K562 (cell line): ENCODE data around the gene NFATC2. TPM values are rescaled to one million over a fixed set of nuclear protein-coding genes. Genes with fewer than 3 reads are reported as not detected.

ENCODE experiments used
- ATF4 ChIP-seq: fragments of 450-650 bp; formaldehyde crosslinking; IDR thresholded peaks from 2 replicates; pipeline ENCODE4 v1.4.0; 2022; ENCODE audit warnings: mild to moderate bottlenecking, moderate library complexity
- BCL6 ChIP-seq: fragments of 250-450 bp; sonication (Bioruptor Pico); IDR thresholded peaks from 2 replicates; pipeline ENCODE4 v1.4.0; 2020
- CBFA2T3 ChIP-seq: fragments of 450-650 bp; IDR thresholded peaks from 2 replicates; pipeline ENCODE4 v1.6.1; 2017
- CSDE1 ChIP-seq, 2 experiments: fragments of 450-650 bp; IDR thresholded peaks; 2 replicates each; pipeline ENCODE4 v1.6.1; 2016; ENCODE audit warnings: mild to moderate bottlenecking in 1 of 2
- CTBP1 ChIP-seq: fragments of 450-650 bp; IDR thresholded peaks from 2 replicates; pipeline ENCODE4 v1.6.1; 2016; ENCODE audit warnings: borderline replicate concordance
- DPF2 ChIP-seq: fragments of 450-650 bp; IDR thresholded peaks from 2 replicates; pipeline ENCODE4 v1.6.1; 2016
- FOSL1 ChIP-seq: fragments of 200-800 bp; sonication (Bioruptor generic); conservative IDR thresholded peaks from 2 replicates; pipeline ENCODE4 v1.6.1; 2016; ENCODE audit warnings: missing genetic modification characterization, missing compliant biosample characterization
- GATA2 ChIP-seq: sonication (generic); formaldehyde crosslinking; IDR thresholded peaks from 2 replicates; pipeline ENCODE4 v1.4.0; 2020; ENCODE audit warnings: mild to moderate bottlenecking, missing genetic modification reagents
- IFI16 ChIP-seq: fragments of 250-450 bp; sonication (Bioruptor Pico); IDR thresholded peaks from 2 replicates; pipeline ENCODE4 v2.1.2; 2022; ENCODE audit warnings: mild to moderate bottlenecking, inconsistent platforms
- PHF20 ChIP-seq: fragments of 450-650 bp; IDR thresholded peaks from 2 replicates; pipeline ENCODE4 v1.6.1; 2018; ENCODE audit not compliant: partially characterized antibody
- SUPT5H ChIP-seq: fragments of 450-650 bp; IDR thresholded peaks from 2 replicates; pipeline ENCODE4 v1.6.1; 2016
- TCF15 ChIP-seq: fragments of 250-450 bp; sonication (Bioruptor Pico); IDR thresholded peaks from 2 replicates; pipeline ENCODE4 v1.8.0; 2022; ENCODE audit warnings: moderate library complexity, mild to moderate bottlenecking, inconsistent platforms
- TCFL5 ChIP-seq: fragments of 250-450 bp; sonication (Bioruptor Pico); conservative IDR thresholded peaks from 2 replicates; pipeline ENCODE4 v1.6.1; 2021; ENCODE audit warnings: mild to moderate bottlenecking, moderate library complexity, matching md5 sums
- ZNF24 ChIP-seq: fragments of 450-650 bp; IDR thresholded peaks from 2 replicates; pipeline ENCODE4 v1.6.1; 2016
- ZNF274 ChIP-seq: IDR thresholded peaks from 2 replicates; pipeline ENCODE4 v1.6.1; 2011; ENCODE audit warnings: low read depth, mild to moderate bottlenecking, low read length, moderate library complexity, borderline replicate concordance
- ZNF3 ChIP-seq: fragments of 250-450 bp; sonication (Bioruptor Pico); IDR thresholded peaks from 2 replicates; pipeline ENCODE4 v1.5.0; 2021; ENCODE audit warnings: mild to moderate bottlenecking, moderate library complexity
- ZNF311 ChIP-seq: fragments of 250-450 bp; sonication (Bioruptor Pico); IDR thresholded peaks from 2 replicates; pipeline ENCODE4 v1.4.0; 2020; ENCODE audit warnings: mild to moderate bottlenecking, moderate library complexity
- ZNF347 ChIP-seq: fragments of 450-650 bp; formaldehyde crosslinking; IDR thresholded peaks from 2 replicates; pipeline ENCODE4 v1.4.0; 2020; ENCODE audit warnings: low read depth, mild to moderate bottlenecking, moderate library complexity
- ZNF354B ChIP-seq: fragments of 250-450 bp; sonication (Bioruptor Pico); IDR thresholded peaks from 2 replicates; pipeline ENCODE4 v1.4.0; 2020
- ZNF445 ChIP-seq: fragments of 250-450 bp; sonication (Bioruptor Pico); IDR thresholded peaks from 2 replicates; pipeline ENCODE4 v1.4.0; 2020; ENCODE audit warnings: low read depth, mild to moderate bottlenecking, moderate library complexity
- ZNF583 ChIP-seq: fragments of 250-450 bp; sonication (Bioruptor Pico); IDR thresholded peaks from 2 replicates; pipeline ENCODE4 v1.4.0; 2020
- ZNF639 ChIP-seq, 2 experiments: fragments of 200-800 bp in 1 of 2; sonication (Bioruptor generic) in 1 of 2; sonication (generic) in 1 of 2; formaldehyde crosslinking in 1 of 2; IDR thresholded peaks in 1 of 2; conservative IDR thresholded peaks in 1 of 2; 2 replicates each; pipeline versions ENCODE4 v1.5.0 to v1.6.1; 2016 to 2020; ENCODE audit warnings: missing compliant biosample characterization in 1 of 2, missing genetic modification characterization in 1 of 2, missing genetic modification reagents in 1 of 2
- polyA plus RNA-seq, 8 experiments: library from polyadenylated mRNA; depleted of rRNA in 4 of 8; stranded (reverse) in 5 of 8; unstranded in 3 of 8; fragments of >200 nt; fragmentation: Nextera tagmentation in 2 of 8; fragmentation: Illumina TruSeq in 1 of 8; extraction: Ambion mirVana in 2 of 8; extraction: Trizol in 1 of 8; gene quantifications; 2 replicates each; pipeline versions ENCODE4 v1.2.1 to v1.2.3, GENCODE V29; 2011 to 2014; ENCODE audit warnings: inconsistent platforms in 1 of 8, missing spikeins in 1 of 8
- total RNA-seq, 7 experiments: library from RNA; depleted of rRNA in 6 of 7; stranded (reverse); fragments of >200 nt in 6 of 7; fragmentation: Illumina TruSeq in 2 of 7; extraction: Trizol in 2 of 7; gene quantifications; 2 replicates each; pipeline versions ENCODE4 v1.2.1 to v1.2.3, GENCODE V29; 2011 to 2021; ENCODE audit warnings: low replicate concordance in 1 of 7
- TF ChIP-seq, protein P1 (sequence below): fragments of 250-450 bp; sonication (Bioruptor Pico); IDR thresholded peaks from 2 replicates; pipeline ENCODE4 v1.8.0; 2021; ENCODE audit warnings: mild to moderate bottlenecking, moderate library complexity
- TF ChIP-seq, protein P2 (sequence below): fragments of 450-650 bp; formaldehyde crosslinking; IDR thresholded peaks from 2 replicates; pipeline ENCODE4 v1.4.0; 2020; ENCODE audit warnings: mild to moderate bottlenecking, moderate library complexity

The NFATC2 gene
- total and polyA plus RNA-seq, 9 of the 15 experiments (the other 6 are each of a cell fraction or from before 2014, with no cell fraction given), result 1.9 to 11.2 (median 3.0) TPM

GRCh38 chr20:51338692-51339440 is 203.7 kb downstream of the NFATC2 start (continued):
- TF ChIP-seq, protein P1, sequence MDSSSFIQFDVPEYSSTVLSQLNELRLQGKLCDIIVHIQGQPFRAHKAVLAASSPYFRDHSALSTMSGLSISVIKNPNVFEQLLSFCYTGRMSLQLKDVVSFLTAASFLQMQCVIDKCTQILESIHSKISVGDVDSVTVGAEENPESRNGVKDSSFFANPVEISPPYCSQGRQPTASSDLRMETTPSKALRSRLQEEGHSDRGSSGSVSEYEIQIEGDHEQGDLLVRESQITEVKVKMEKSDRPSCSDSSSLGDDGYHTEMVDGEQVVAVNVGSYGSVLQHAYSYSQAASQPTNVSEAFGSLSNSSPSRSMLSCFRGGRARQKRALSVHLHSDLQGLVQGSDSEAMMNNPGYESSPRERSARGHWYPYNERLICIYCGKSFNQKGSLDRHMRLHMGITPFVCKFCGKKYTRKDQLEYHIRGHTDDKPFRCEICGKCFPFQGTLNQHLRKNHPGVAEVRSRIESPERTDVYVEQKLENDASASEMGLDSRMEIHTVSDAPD (CRISPR knock-in tag), result peak; percentile 97
- TF ChIP-seq, protein P2, sequence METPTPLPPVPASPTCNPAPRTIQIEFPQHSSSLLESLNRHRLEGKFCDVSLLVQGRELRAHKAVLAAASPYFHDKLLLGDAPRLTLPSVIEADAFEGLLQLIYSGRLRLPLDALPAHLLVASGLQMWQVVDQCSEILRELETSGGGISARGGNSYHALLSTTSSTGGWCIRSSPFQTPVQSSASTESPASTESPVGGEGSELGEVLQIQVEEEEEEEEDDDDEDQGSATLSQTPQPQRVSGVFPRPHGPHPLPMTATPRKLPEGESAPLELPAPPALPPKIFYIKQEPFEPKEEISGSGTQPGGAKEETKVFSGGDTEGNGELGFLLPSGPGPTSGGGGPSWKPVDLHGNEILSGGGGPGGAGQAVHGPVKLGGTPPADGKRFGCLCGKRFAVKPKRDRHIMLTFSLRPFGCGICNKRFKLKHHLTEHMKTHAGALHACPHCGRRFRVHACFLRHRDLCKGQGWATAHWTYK (CRISPR knock-in tag), result peak; percentile 100
- TF ChIP-seq ZNF583 (CRISPR knock-in tag) (peak; percentile 100), ATF4 (CRISPR knock-in tag) (peak; percentile 98), TCF15 (peak; percentile 98), SUPT5H (no peak), ZNF3 (peak; percentile 92), BCL6 (peak; percentile 100), GATA2 (CRISPR knock-in tag) (no peak), FOSL1 (tag) (peak; percentile 93), CTBP1 (peak; percentile 54; the same call in 1 of the 2 replicates), ZNF274 (no peak), TCFL5 (CRISPR knock-in tag) (peak; percentile 99), ZNF311 (CRISPR knock-in tag) (peak; percentile 100), ZNF639 (CRISPR knock-in tag; conservative IDR thresholded peaks at IDR 0.05 in 1 of 2, IDR thresholded peaks at IDR 0.05 in 1 of 2) (peak in 1 of 2 experiments; percentile 100; a peak in 2 of 4 replicates), ZNF347 (CRISPR knock-in tag) (peak; percentile 97), PHF20 (no peak), ZNF354B (CRISPR knock-in tag) (peak; percentile 98), DPF2 (peak; percentile 78; the same call in 1 of the 2 replicates), CSDE1 (IDR thresholded peaks at IDR 0.05) (peak in 1 of 2 experiments; percentile 77; a peak in 1 of 4 replicates), ZNF445 (peak; percentile 98), ZNF24 (no peak), IFI16 (CRISPR knock-in tag) (peak; percentile 97), CBFA2T3 (peak; percentile 43; the same call in 1 of the 2 replicates)
